NK-92 treated with Interleukin-12 subunit alpha and Interleukin-12 subunit beta, amount 100 ng/mL, for 24 hours (cell line): ENCODE results near the gene MDH2.
"Not testable (repeated sequence)": the region's sequence is repeated elsewhere in the genome, so short reads cannot be mapped to it uniquely, and the experiment has no call there.

Source experiments
- DNase-seq: peaks from one replicate; lab custom pipeline; 2025; lab: John Stamatoyannopoulos, UW

Gene MDH2

DNA sequence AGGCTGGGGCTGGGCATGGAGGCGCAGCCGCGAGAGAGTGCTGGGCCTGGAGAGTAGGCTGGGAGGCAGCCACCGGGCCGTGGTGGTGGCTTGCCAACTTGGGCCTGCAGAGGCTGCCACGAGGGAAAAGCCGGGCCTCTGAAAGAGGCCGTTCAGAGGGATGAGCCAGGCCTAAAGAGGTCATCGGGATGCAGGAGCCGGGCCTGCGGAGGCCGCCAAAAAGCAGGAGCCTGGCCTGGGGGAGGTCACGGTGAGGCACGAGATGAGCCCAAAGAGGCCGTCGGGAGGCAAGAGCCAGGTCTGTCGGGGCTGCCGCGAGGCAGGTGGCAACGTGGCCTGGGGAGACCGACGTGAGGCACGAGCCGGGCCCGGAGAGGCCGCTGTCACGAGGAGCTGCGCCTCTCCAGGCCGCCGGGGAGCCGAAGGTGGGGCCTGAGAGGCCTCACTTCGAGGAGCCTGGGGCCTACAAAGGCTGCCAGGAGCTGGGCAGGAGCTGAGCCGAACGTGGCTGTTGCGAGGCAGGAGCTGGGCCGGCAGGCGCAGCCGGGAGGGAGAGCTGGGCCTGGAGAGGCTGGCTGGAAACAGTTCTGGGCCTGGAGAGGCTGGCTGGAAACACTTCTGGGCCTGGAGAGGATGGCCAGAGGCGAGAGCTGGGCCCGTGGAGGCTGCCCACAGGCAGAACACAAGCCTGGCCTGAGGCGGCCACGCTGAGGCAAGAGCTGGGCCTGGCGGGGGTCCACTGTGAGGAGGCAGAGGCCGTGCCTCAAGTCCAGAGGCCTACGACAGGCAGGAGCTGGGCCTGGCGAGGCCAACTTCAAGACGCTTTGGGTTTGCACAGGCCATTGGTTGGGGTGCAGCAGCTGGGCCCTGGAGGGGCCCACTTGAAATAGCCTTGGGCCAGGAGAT, 24.6 kb downstream of the MDH2 start:
- DNase-seq, result no peak

GRCh38 chr7:76073335-76073990, 25.6 kb downstream of the MDH2 start:
- no peak for DNase-seq

DNA sequence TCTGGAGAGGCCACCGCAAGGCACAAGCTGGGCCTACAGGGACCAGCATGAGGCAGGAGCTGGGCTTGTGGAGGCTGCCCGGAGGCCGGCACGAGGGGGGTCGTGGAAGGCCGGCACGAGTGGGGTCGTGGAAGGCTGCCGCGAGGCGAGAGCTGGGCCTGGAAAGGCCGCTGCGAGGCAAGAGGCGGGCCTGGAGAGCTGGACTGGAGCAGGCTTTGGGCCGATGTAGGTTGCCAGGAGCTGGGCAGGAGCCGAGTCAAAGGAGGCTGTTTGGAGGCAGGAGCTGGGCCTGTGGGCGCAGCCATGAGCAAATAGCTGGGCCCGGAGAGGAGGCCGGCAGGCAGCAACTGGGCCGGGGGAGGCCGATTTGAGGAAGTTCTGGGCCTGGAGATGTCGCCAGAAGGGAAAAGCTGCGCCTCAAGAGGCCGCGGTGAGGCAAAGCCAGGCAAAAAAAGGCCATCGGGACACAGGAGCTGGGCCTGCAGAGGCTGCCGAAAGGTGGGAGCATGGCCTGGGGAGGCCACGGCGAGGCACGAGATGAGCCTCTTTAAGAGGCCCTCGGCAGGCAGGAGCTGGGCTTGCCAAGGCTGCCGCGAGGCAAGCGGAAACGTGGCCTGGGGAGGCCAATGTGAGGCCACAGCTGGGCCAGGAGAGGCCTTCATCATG, 26.5 kb downstream of the MDH2 start:
- no peak for DNase-seq

- no peak for DNase-seq
Measured at GRCh38 chr7:76074972-76075370, 27.1 kb downstream of the MDH2 start.

- DNase-seq, result no peak
Measured at GRCh38 chr7:76076995-76077394, 29.1 kb downstream of the MDH2 start.

- DNase-seq, result no peak
Measured at GRCh38 chr7:76077435-76077834, 29.5 kb downstream of the MDH2 start.

- DNase-seq, result no peak
Measured at GRCh38 chr7:76080204-76080603, 32.3 kb downstream of the MDH2 start.

- not testable (repeated sequence) for DNase-seq
Measured at GRCh38 chr7:76084115-76084514, 36.2 kb downstream of the MDH2 start.

- DNase-seq, result no peak
Measured at GRCh38 chr7:76086070-76086469, 38.2 kb downstream of the MDH2 start.

DNA sequence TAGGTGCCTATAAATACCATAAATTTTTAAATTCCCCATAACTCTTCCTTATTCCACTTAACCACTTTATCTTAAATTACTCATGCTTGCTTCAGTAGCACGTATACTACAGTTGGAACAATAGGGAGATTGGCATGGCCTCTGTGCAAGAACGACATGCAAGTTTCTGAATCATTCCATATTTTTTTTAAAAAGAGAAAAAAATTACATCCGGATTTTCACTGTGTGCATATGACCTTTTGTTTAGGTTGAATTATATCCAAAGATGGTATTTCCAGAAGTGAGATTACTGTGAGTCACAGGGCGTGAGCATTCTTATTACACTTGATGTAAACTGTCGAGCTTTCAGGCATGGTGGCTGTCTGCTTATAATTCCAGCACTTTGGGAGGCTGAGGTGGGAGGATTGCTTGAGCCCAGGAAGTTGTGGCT, 39.5 kb downstream of the MDH2 start:
- DNase-seq, result not testable (repeated sequence)

- no peak for DNase-seq
Measured at GRCh38 chr7:76089865-76090475, 42.1 kb downstream of the MDH2 start.

GRCh38 chr7:76091506-76091905, 43.6 kb downstream of the MDH2 start:
- DNase-seq, result no peak

DNA sequence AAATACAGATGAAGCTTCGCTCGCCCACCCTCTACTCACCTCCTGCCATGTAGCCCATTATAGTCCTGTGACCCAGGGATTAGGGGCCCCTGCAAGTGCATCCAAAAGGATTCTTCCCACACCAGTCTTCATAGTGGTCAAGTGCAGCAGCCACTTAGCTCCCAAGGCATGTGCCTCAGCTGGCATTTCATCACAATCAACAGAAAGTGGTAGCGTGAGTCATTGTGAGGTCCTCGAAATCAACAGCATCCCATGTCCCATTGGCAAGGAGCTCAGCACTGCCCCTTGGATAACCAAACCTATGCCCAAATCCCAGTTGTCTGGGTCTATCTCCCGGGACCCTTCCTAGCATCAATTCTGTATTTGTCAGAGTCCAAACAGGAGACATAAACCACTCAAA, 45.6 kb downstream of the MDH2 start:
- DNase-seq, result not testable (repeated sequence)

DNA sequence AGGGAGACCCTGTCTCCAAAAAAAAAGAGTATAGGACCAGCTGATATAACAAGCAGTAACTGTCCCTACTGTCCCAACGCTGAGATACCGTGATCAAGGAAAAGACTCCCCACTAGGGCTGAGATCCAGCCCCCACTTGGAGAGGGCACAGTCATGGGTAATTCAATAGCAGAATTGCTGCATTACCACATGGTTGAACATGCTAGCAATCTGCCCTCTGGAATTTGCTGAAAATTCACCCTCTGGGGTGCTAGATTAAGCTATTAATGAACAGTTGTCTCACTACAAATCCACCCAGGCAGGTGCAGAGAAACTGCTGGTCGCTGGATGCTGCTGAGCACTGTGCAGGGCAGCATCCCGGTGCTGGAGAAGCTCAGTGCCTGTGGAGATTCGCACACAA, 46.4 kb downstream of the MDH2 start:
- not testable (repeated sequence) for DNase-seq

DNA sequence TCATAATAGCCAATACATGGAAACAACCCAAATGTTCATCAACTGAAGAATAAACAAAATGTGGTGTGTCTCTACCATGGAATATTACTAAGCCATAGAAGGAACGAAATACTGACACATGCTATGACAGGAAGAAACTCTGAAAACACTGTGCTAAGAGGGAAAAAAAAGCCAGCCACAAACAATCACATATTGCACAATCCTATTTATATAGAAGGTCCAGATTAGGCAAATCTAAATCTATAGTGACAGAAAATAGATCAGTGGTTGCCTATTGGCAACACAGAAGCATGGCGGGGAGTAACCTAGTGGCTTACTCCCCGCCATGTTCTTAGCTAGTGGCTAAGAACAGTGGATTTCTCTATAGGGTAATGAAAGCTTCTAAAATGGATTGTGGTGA, 48.0 kb downstream of the MDH2 start:
- no peak for DNase-seq

GRCh38 chr7:76101693-76102437, 54.0 kb downstream of the MDH2 start:
- DNase-seq, result not testable (repeated sequence)

DNA sequence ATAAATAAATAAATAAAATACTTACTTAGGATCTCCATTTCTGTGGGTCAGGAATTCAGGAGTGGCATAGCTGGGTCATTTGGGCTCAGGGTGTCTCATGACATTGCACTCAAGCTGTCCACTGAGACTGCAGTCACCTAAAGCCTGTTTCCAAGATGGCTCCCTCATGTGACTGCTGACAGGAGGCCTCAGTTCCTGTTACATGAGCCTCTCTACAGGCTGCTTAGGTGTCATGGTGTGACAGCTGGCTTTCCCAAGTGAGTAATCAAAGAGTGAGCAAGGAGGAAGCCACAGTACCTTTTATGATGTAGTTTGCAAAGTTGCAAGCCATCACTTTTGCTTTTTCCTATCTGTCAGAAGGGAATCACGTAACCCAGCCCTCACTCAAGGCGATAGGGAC, 55.9 kb downstream of the MDH2 start:
- DNase-seq, result not testable (repeated sequence)

- DNase-seq, result not testable (repeated sequence)
Measured at GRCh38 chr7:76106130-76106529, 58.2 kb downstream of the MDH2 start.

- no peak for DNase-seq
Measured at GRCh38 chr7:76106893-76107292, 59.0 kb downstream of the MDH2 start.

DNA sequence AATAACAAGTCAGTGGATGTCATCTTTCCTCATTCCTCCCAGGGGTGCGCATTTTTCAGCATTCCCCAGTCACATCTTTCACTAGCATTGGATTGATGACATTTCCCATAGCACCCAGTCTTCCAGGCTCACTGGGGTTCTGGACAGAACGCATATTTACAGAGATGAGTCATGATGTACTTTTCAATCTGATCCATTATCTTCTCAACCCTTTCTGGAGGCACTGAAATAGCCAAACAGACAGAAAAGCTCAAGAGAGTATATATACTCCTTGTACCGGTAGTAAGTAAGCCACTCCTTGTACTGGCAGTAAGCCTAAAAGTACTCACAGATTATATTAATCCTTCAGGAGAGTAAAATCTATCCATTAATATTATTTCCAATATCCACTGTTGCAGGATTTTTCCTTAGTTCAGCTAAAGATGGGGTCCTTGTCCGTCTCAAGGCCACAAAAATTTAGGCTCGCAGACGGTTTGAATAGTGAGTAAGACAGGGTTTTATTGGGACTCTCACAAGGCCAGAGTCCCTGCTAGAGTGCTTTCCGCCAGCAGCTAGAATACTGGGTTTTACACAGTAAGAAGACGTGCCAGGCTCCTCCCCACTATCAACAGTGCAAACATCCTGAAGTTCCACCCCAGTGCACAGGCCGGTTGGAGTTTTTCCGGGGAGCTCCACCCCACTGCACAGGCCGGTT, 60.8 kb downstream of the MDH2 start:
- DNase-seq, result no peak

- not testable (repeated sequence) for DNase-seq
Measured at GRCh38 chr7:76113042-76113630, 65.2 kb downstream of the MDH2 start.
